GM21367 (cell line): Measurements from ENCODE around the gene MED28.
"Not testable (repeated sequence)": the region's sequence is repeated elsewhere in the genome, so short reads cannot be mapped to it uniquely, and the experiment has no call there.

Experiments used
- ATAC-seq: cut with Tn5 transposase; IDR thresholded peaks from one replicate; pipeline ENCODE4 v1.9.1; 2021; ENCODE audit not compliant: unreplicated experiment

The MED28 gene

DNA sequence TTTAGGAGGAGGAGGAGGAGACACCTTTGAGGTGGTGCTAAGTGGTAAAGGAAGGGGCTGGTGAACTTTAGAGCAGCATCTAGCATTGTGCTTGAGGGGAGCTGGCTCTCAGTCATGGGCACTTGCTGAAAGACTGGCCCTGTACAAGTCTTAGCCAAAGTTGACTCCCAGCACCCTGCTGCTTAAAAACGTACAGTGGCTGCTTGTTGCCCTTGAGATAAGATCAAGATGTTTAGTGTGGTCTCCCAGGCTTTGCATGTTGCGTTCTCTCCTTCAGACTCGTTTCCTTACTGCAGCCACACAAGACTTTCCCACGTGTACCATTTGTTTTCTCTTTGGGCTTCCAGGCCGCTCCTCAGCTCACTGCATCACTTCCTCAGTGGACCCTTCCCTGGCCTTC is 1.8 kb downstream of the MED28 start:
- no peak for ATAC-seq

DNA sequence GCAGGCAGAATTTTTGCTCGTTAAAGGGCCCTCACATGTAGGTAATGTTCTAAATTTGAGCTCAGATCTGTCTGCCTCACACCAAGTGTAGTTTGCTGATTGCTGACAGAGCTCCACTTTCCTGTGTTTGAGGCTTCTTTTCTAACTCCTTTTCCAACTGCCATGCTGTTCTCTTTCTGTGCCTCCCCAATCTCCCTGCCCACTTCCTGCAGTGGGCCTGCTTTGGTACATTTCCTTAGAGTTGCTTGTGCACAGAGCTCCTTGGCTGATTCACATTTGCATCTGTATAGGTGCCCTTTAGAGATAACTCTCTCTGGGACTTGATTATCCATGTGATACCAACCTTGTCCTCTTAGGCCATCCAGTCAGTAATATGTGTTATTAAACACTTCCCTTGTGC is 4.5 kb downstream of the MED28 start:
- ATAC-seq: no peak

DNA sequence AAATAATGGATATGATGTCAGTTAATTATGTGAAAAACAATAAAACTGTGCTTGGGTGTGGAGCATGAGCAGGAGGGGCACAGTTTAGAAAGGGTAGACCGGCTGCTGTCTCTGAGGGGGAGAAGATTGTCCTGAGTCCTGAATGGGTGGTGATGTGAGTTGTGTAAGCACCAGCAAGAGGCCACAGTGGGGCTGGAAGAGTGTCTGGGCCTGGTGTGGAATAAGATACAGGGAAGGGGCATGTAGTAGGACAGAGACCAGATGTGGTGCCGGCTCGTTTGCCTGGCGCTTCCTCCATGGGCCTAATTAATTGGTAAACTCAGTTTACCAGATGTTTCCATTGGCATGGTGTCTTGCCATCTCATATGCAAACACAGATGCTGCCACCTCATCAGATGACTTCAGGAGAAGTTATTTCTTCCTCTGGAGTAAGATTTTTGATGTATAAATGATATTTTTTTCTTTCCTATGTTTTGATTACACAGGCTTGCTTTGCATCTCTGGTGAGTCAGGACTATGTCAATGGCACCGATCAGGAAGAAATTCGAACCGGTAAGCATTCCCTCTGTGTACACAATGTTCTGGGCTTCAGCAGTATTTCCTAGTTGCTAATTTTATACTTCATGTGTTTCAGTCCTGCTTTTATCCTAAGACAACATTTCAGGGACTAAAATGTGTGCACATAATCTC is 5.1 kb downstream of the MED28 start:
- no peak for ATAC-seq

DNA sequence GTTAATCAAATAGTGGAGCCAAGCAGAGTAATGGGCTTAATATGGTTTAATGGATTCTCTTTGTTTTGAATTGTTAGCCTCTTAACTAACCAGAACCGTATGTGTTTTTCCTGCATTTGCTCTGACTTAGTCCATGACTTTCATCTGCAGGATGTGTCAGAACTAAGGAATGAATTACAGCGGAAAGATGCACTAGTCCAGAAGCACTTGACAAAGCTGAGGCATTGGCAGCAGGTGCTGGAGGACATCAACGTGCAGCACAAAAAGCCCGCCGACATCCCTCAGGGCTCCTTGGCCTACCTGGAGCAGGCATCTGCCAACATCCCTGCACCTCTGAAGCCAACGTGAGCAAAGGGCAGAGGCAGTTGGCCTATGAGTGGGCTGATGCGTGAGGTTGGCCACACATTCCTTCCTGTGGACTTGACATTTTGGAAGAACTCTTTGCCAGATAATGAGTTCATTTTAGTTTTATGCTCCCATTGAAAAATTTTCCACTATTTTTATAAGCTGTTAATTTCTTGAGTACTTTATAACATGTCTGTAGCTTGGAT is 9.1 kb downstream of the MED28 start:
- no peak for ATAC-seq

DNA sequence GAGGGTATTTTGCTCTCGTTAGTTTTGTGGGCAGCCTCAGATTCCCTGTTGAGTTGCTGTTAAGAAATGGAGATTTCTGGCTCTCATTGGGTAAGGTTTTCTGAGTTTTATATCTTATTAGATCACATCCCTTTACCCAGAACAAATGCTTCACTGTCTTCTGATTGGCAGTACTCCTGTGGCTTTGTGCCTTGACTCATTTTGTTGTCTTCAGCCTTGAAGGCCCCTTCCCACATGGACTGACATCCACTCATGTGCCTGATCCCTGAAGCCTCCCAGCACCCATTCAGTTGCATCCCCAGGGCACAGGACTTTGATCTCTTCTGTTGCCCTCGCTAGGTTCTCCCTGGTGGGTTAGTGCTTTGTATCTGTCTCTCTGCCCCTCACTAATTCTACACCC is 10.4 kb downstream of the MED28 start:
- ATAC-seq: no peak

DNA sequence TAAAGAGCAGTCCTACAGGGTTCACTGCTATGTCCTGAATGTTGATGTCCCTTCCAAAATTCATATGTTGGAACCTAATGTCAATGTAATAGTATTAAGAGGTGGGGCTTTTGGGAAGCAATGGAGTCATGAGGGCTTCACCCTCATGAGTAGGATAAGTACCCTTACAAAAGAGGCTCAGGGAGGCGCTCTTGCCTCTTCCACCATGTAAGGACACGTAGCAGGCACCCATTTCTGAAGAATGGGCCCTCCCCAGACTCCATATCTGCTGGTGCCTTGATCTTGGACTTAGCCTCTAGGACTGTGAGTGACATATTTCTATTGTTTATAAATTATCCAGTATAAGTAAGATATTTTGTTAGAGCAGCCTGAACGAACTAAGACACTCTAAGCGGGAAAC is 15.8 kb downstream of the MED28 start:
- ATAC-seq: no peak

DNA sequence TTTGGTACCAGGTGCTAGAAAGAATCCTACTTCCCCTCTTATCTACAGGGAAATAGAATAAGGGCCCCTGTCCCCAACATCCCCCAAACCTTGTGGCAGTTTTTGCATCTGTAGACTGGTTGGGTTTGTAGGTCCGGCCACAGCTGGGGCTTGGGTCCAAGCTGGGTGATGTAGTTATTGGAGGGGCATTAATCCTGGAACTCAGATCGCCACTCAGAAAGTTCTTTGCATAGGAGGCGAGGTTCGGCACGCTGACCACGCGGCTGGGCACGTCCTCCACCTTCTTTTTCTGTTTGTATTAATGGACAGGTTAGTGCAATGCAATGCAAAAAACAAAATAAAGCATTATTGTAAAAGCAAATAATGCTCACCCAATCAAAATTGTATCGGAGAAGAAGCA is 19.2 kb downstream of the MED28 start:
- no peak for ATAC-seq

DNA sequence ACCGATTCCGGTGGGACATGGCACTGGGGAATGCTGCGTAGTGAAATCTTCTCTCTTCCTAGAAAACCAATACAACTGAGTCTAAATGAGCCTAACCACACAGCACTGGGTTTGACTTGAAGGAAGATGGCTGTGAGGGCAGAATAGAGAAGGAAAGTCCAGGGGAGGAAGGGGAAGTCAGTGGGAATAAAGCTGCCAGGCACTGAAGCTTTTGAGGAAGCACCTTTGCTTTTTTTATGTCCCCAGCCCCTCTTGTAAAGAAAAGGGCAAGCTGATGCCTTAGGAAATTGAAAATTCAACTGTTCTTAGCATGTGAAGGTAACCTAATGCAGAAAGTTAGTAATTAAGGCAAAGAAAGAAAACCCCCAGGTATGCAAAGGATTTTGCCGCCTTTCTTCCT is 20.6 kb downstream of the MED28 start:
- no peak for ATAC-seq

DNA sequence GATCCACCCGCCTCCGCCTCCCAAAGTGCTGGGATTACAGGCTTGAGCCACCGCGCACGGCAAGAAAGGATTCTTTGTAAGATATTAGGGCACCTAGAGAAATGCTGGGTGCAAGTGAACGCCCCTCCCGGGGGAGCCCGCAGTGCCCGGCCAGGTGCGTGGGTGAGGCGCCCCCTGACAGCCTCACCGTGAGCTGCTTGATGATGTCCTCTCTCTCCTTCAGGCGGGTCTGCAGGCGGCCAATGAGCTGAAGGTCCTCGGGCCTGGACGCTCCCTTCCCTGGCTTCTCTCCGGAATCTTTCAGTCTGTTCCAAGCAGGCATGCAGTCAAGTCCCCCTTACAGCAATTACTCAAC is 21.9 kb downstream of the MED28 start:
- ATAC-seq: no peak

DNA sequence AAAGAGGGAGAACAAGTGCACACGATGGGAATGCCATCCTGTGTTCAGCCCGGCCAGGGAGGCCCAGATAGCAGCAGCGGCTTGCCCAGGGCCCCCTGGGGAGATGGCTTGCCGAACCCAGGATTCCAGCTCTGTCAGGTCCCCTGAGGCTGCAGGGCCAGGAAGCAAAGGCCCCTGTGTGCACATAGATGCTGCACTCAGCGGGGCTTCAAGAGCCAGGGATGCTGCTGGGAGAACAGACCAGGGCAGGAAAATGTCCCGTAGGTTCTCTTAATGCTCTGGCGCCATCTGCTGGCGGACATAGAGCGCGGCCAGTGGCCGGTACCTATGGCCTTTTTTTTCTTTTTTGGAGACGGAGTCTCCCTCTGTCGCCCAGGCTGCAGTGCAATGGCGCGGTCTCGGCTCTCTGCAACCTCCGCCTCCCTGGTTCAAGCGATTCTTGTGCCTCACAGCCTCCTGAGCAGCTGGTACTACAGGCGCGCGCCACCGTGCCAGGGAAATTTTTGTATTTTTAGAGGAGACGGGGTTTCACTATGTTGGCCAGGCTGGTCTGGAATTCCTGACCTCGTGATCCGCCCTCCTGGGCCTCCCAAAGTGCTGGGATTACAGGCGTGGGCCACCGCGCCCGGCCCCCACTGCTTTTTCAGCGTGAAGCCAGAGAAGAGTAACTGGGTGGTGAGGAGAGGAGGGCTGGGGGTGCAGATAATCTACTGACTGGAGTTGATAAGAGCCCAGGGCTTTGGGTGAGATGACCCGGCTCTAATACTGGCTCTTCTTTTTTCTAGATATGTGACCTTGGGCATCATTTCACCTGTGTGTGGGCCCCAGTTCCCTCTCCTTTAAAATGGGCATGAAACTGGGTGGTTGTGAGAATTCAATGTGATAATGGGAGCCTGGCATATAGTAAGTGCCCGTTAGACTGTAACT is 22.5 kb downstream of the MED28 start:
- peak; percentile 83 for ATAC-seq

DNA sequence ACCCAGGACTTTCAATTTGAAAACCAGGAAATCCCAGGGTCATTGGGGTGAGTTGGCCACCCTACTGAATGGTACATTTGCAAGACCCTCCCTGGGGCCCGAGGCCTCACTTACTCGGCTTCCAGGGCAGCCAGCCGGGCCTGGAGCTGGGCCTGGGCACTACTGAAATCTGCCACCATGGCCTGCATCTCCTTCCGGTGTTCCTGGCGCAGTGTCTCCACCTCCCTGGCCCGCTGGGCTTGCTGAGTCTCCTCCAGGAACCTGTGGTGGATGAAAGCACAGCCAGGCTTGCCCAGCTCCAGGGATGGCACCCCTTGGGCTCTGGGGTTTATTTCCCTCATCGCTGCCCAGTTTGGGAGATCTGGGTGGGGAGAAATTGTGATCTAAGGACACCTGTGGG is 24.7 kb downstream of the MED28 start:
- ATAC-seq: no peak

DNA sequence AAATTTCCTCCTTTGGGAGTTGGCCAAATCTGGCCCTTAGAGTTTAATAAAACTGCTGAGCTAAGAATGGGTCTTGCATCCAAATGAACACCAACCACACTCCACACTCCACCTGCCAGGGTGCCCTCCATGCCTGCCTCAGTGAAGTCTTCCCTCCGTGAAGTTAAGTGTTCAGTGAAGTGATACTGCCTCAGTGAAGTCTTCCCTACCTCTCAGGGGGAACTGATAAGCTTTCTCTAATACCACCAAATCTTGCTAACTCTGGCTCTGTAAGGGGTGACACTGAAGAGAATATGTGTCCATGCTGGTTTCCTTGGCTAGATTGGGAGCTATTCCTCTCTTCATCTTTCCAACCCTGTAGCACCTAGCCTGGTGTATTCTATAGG is 27.9 kb downstream of the MED28 start:
- no peak for ATAC-seq

DNA sequence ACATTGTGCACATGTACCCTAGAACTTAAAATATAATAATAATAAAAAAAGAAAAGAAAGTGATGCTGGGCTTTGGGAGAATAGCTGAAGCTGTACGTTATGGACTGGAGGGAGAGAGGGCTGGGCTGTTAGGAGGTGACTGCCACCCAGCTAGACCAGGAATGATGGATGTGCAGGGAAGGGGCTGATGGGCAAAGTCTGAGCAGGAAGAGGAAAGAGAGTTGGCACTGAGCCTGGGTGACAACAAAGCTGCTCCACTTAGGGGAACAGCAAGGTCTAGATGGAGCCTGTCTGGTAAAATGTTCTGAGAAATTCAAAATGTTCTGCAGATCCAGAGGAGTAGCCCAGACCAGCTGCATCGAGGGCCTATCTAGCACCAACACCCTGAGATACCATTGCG is 32.3 kb downstream of the MED28 start:
- ATAC-seq: no peak

DNA sequence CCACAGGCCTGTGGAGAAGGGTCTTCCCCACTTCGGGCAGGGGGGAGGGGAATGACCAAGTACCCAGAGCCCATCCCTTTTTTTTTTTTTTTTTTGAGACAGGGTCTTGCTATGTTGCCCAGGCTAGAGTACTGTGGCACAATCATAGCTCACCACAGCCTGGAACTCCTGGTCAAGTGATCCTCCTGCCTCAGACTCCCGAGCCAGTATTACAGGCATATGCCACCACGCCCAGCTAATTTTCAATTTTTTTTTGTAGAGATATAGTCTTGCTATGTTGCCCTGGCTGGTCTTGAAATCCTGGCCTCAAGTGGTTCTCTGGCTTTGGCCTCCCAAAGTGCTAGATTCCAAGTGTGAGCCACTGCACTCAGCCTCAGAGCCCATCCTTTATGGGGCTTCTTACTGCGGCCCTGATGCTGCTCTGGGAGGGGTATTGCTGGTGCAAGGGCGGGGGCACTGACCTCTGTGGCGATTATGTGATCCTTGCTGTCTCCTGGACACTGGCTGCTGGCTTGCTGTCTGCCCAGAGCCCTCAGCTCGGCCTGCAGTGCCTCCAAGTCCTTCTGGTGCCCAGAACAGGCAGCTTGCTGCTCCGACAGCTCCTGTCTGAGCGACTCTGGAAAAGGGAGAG is 32.9 kb downstream of the MED28 start:
- no peak for ATAC-seq

DNA sequence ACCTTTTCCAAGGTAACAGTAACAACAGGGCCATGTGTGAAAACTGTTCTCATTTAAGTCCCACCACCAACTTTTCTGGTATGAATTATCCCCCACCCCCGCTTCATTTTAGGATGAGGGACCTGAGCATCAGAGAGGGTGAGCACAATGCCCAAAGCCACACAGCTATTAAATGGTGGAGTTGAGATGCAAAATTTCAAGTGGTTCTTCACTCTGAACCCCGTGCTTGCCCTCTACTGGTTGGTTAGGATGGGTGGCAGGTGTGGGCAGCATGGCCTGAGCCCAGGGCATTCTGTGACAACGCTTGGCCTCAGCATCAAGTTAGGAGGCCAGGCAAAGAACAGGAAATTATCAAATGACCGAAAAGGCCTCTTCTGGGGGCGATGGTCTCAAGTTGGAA is 33.5 kb downstream of the MED28 start:
- ATAC-seq: no peak

DNA sequence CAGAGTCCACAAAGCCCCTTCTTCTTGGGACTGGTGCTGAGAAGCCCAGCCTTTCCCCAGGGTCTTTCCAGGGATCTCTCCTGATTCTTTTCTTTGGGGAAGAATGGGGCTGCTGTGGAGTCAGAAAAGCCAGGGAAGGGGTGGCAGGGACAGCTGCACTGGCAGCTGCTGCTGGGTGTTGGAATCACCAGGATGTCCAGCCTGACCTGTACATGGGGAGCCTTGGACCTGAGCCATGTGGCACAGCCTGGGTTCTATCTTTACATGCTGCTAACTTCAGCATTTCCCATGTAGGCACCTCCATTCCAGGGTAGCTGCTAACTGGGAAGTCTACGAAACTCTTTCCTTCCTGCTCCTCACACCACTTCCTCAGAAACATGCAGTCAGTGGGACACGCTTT is 36.0 kb downstream of the MED28 start:
- no peak for ATAC-seq

DNA sequence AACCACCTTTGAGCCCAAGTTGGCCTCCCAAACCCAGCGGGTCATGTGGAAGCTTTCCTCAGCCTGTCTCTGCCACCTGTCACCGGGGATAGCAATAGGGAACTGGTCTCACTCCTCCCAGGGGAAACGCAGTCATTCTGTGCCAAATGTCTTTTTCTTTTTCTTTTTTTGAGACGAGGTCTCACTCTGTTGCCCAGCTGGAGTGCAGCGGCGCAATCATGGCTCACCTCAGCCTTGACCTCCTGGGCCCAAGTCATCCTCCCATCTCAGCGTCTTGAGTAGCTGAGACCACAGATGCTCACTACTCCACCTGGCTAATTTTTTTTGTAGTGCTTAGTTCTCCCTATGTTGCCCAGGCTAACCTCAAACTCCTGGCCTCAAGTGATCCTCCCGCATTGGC is 40.3 kb downstream of the MED28 start:
- no peak for ATAC-seq

DNA sequence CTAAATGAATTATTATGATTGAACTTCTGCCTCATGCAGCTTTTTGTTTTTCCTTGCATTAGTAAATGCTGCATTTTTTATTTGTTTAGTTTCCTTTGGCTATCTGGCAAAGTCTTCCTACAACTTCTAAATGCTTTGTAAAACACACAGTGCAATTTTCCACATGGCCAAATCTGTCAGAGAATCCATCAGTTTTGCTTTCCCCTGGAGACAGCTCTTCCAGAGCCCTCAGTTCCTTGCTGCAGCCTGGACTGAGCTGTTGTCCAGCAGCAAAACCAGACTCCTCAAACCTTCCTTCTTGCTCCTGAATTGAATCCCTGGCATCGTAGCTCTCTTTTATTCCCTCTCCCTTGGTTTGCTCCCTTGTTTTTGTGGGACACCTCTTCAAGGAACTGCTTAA is 42.6 kb downstream of the MED28 start:
- no peak for ATAC-seq

DNA sequence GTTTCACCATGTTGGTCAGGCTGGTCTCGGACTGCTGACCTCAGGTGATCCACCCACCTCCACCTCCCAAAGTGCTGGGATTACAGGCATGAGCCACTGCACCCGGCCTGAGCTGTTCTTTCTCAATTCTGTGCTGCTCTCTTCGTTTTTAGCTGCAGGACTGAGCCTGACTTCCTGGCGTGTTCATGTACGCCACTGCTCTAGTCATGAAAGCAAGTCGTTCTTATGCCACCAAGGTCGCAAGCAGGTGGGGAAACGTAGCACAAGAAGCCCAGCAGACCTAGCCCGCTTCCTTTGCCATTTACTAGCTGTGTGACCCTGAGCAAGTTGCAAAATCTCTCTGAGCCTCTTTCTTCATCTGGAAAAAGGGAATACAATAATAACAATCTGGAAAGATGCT is 43.4 kb downstream of the MED28 start:
- no peak for ATAC-seq

DNA sequence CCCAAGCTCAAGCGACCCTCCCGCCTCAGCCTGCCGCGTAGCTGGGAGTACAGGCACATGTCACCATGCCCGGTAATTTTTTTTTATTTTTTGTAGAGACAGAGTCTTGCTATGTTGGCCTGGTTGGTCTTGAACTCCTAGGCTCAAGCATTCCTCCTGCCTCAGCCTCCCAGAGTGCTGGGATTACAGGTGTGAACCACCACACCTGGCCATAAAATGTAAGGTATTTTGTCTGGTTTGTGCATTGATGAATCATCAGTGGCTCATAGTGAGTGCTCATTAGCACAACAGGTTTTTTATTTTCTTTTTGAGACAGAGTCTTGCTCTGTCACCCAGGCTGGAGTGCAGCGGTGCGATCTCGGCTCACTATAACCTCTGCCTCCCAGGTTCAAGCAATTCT is 44.8 kb downstream of the MED28 start:
- ATAC-seq: not testable (repeated sequence)

DNA sequence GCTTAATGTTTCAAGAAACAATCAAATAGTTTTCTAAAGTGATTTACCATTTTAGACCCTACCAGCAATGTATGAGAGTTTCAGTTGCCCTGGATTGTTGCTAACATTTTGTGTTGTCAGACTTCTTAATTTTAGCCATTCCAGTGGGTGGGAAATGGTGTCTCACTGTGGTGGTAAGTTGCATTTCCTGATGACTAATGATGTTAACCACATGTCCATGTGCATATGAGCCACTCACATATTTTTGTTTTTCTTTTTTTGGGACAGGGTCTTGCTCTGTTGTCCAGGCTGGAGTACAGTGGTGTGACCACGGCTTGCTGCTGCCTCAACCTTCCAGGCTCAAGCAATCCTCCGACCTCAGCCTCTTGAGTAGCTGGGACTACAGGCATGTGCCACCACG is 48.3 kb downstream of the MED28 start:
- no peak for ATAC-seq

DNA sequence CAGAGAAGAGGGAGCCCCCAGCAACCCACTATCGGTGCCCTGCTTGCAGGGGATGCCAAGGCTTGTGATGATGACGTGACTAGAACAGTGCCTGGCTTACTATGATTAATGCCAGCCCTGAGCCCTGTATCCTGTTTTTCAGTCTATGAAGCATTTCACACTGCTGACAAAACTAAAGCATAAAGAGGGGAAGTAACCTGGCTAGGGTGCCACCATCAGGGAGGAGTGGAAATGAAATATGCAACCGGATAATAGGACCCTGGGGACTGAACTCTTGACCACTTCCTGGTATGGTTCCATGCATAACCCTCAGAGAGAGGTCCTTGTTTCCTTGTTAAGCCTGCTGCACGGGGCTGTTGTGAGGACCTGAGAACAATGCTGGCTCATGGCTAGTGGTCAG is 50.3 kb downstream of the MED28 start:
- peak; percentile 82 for ATAC-seq
